Esophagus muscularis mucosa (tissue), 4 donors: ENCODE results near the gene AAK1.

Source experiments
- CTCF ChIP-seq, 3 experiments: fragments of 200-600 bp in 2 of 3; fragments of 450-650 bp in 1 of 3; sonication (generic) in 2 of 3; IDR thresholded peaks; one replicate each; pipeline ENCODE4 v1.5.1; 2017 to 2019; ENCODE audit warnings: antibody characterized with exemption in 3 of 3, mild to moderate bottlenecking in 2 of 3, moderate library complexity in 1 of 3
- EP300 ChIP-seq: sonication (generic); formaldehyde crosslinking; IDR thresholded peaks from one replicate; pipeline ENCODE4 v1.6.1; 2017; ENCODE audit warnings: antibody characterized with exemption
- POLR2A ChIP-seq: fragments of 450-650 bp; IDR thresholded peaks from one replicate; pipeline ENCODE4 v1.6.1; 2017; ENCODE audit warnings: antibody characterized with exemption, moderate library complexity, mild to moderate bottlenecking, low read depth

- TF ChIP-seq CTCF (IDR thresholded peaks at IDR 0.05) (no peak), POLR2A (no peak), EP300 (no peak)
These were observed 30.8 kb upstream of the AAK1 start for GRCh38 chr2:69674316-69674670.
